Osteoblast (primary cell): ENCODE measurements around the gene GTPBP2. TPM values are rescaled to one million over a fixed set of nuclear protein-coding genes. Genes with fewer than 3 reads are reported as not detected.
"Not testable (repeated sequence)": the region's sequence is repeated elsewhere in the genome, so short reads cannot be mapped to it uniquely, and the experiment has no call there.

Experiments
- DNase-seq: peaks from one replicate; pipeline ENCODE4 v3.0.0; 2011; ENCODE audit warnings: low spot score, mixed read lengths; ENCODE audit not compliant: insufficient read length; ENCODE audit errors: missing footprints
- H2AFZ ChIP-seq: 2 replicates; pipeline ENCODE4 v1.6.0; 2011; ENCODE audit warnings: mild to moderate bottlenecking, low read length
- H3K27ac ChIP-seq: 2 replicates; pipeline ENCODE4 v1.5.1; 2011; ENCODE audit warnings: mild to moderate bottlenecking, low read depth, low read length, moderate library complexity
- H3K27me3 ChIP-seq: 2 replicates; pipeline ENCODE4 v1.6.0; 2012; ENCODE audit warnings: mild to moderate bottlenecking, control low read depth, inconsistent platforms, low read length, moderate library complexity; ENCODE audit not compliant: insufficient read depth
- H3K36me3 ChIP-seq: 2 replicates; pipeline ENCODE4 v1.5.1; 2011; ENCODE audit warnings: mild to moderate bottlenecking, low read length, control low read depth, moderate library complexity; ENCODE audit not compliant: insufficient read depth
- H3K4me1 ChIP-seq: 2 replicates; pipeline ENCODE4 v1.5.1; 2011; ENCODE audit warnings: mild to moderate bottlenecking, low read length, control low read depth, moderate library complexity; ENCODE audit not compliant: insufficient read depth
- H3K4me2 ChIP-seq: 2 replicates; pipeline ENCODE4 v1.6.0; 2011; ENCODE audit warnings: mild to moderate bottlenecking, low read length; ENCODE audit not compliant: insufficient read depth
- H3K4me3 ChIP-seq: fragments of 200-600 bp; sonication (generic); 3 replicates; pipeline ENCODE4 v1.5.1; 2012; ENCODE audit warnings: mild to moderate bottlenecking, low read length, inconsistent platforms; ENCODE audit not compliant: insufficient read depth
- H3K79me2 ChIP-seq: 2 replicates; pipeline ENCODE4 v1.6.0; 2012; ENCODE audit warnings: mild to moderate bottlenecking, low read length, control low read depth, inconsistent platforms; ENCODE audit not compliant: insufficient read depth
- H3K9me3 ChIP-seq: 2 replicates; pipeline ENCODE4 v1.5.1; 2011; ENCODE audit warnings: low read depth, low read length, control low read depth
- H4K20me1 ChIP-seq: 2 replicates; pipeline ENCODE4 v1.6.0; 2012; ENCODE audit warnings: mild to moderate bottlenecking, low read length, control low read depth; ENCODE audit not compliant: insufficient read depth
- total RNA-seq: library from RNA; depleted of rRNA; stranded (reverse); fragments of >200 nt; gene quantifications from 2 replicates; pipeline ENCODE4 v1.2.3, GENCODE V29; 2012
- TF ChIP-seq, protein P1 (sequence below): IDR thresholded peaks from 2 replicates; pipeline ENCODE4 v1.5.1; 2011; ENCODE audit warnings: mild to moderate bottlenecking, low read depth, low read length, moderate library complexity; ENCODE audit errors: extremely low read depth

Gene GTPBP2
- total RNA-seq, 1 donor: 84.0 TPM

- peak within 1 kb of the TSS; percentile 96 for H2AFZ ChIP-seq
- H3K27me3 ChIP-seq: no peaks in the 10 kb centered on the region
- H4K20me1 ChIP-seq: peaks cover 16% of the 10 kb centered on the region
- H3K79me2 ChIP-seq: peaks cover 48% of the 10 kb centered on the region
- DNase-seq: peak; percentile 91
- H3K4me2 ChIP-seq: peak within 1 kb of the TSS; percentile 94
- peaks cover 23% of the 10 kb centered on the region for H3K36me3 ChIP-seq
- H3K9me3 ChIP-seq: no peaks in the 10 kb centered on the region
- H3K27ac ChIP-seq: peak within 1 kb of the TSS; percentile 66
- TF ChIP-seq, protein P1, sequence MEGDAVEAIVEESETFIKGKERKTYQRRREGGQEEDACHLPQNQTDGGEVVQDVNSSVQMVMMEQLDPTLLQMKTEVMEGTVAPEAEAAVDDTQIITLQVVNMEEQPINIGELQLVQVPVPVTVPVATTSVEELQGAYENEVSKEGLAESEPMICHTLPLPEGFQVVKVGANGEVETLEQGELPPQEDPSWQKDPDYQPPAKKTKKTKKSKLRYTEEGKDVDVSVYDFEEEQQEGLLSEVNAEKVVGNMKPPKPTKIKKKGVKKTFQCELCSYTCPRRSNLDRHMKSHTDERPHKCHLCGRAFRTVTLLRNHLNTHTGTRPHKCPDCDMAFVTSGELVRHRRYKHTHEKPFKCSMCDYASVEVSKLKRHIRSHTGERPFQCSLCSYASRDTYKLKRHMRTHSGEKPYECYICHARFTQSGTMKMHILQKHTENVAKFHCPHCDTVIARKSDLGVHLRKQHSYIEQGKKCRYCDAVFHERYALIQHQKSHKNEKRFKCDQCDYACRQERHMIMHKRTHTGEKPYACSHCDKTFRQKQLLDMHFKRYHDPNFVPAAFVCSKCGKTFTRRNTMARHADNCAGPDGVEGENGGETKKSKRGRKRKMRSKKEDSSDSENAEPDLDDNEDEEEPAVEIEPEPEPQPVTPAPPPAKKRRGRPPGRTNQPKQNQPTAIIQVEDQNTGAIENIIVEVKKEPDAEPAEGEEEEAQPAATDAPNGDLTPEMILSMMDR: no peak
- H3K4me1 ChIP-seq: peaks cover 7% of the 10 kb centered on the region
- peak within 1 kb of the TSS; percentile 79 for H3K4me3 ChIP-seq
Observed at GRCh38 chr6:43635387-43636307, 6.6 kb upstream of the GTPBP2 start, which contains the start of gene MAD2L1BP. MAD2L1BP (plus strand) TSS chr6:43635840; CDS start chr6:43635876, 36 bp downstream.

GRCh38 chr6:43634702-43635303, 5.7 kb upstream of the GTPBP2 start:
- TF ChIP-seq, protein P1: no peak
- Histone ChIP-seq H3K27ac (no peak overlapping the region), H4K20me1 (peaks cover 12% of the 10 kb centered on the region), H2AFZ (peak overlapping the region; percentile 96), H3K4me3 (peak overlapping the region; percentile 79), H3K4me1 (peaks cover 11% of the 10 kb centered on the region), H3K79me2 (peaks cover 39% of the 10 kb centered on the region), H3K36me3 (peaks cover 15% of the 10 kb centered on the region), H3K9me3 (no peaks in the 10 kb centered on the region), H3K4me2 (no peak overlapping the region), H3K27me3 (no peaks in the 10 kb centered on the region)
- no peak for DNase-seq

DNA sequence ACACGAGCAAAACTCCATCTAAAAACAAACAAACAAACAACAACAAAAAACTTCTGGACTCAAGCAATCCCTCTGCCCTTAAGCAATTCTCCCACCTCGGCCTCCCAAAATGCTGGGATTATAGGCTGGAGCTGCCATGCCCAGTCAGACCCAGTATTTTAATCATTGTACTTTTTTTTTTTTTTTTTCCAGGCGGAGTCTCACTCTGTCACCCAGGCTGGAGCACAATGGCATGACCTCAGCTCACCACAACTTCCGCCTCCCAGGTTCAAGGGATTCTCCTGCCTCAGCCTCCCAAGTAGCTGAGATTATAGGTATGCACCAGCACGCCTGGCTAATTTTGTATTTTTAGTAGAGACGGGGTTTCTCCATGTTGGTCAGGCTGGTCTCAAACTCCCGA, 3.9 kb upstream of the GTPBP2 start:
- peaks cover 17% of the 10 kb centered on the region for H3K4me1 ChIP-seq

DNA sequence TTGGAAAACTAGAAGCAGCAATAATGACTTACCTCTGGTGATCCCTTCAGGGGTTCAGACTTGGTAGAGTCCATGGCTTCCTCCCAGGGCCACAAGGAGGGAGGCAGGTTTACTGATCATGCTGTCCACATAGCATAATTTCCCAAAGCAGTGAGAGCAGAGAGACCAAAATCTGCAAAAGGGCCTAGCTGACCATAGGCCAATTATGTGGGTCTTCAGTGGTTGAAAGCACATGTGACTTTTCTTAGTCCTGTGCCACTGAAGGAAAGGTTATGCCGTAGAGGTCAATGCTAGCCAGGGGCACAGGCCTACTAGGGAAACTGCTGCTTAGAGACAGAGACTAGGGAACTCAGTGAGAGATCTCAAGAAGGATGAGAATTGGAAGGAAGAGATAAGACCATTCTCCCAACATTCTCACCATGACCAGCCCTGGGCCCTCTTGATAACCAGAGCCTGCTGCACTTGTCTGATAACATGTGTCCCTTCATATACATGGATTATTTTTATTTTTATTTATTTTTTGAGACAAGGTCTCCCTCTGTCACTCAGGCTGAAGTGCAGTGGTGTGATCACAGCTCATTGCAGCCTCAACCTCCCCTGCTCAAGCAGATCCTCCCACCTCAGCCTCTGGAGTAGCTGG, 2.0 kb upstream of the GTPBP2 start:
- TF ChIP-seq, protein P1: no peak
- Histone ChIP-seq H2AFZ (no peak overlapping the region), H3K4me2 (no peak overlapping the region), H3K27ac (no peak overlapping the region), H3K27me3 (no peaks in the 10 kb centered on the region), H3K4me1 (peaks cover 23% of the 10 kb centered on the region), H3K9me3 (no peaks in the 10 kb centered on the region), H3K4me3 (no peak overlapping the region), H4K20me1 (no peaks in the 10 kb centered on the region), H3K36me3 (peaks cover 5% of the 10 kb centered on the region), H3K79me2 (peaks cover 34% of the 10 kb centered on the region)
- DNase-seq: no peak

More for the DNA sequence above, 3.9 kb upstream of the GTPBP2 start:
- not testable (repeated sequence) for H2AFZ ChIP-seq, H3K27ac ChIP-seq, H3K9me3 ChIP-seq, H3K27me3 ChIP-seq, H3K4me2 ChIP-seq, DNase-seq, H3K36me3 ChIP-seq, H3K4me3 ChIP-seq, H4K20me1 ChIP-seq
- peaks cover 34% of the 10 kb centered on the region for H3K79me2 ChIP-seq
